SKM-1 treated with dmso at 0.1 percent for 144 hours (cell line): ENCODE measurements around the gene KDM1B.
"Not testable (repeated sequence)": the region's sequence is repeated elsewhere in the genome, so short reads cannot be mapped to it uniquely, and the experiment has no call there.

Experiments used
- DNase-seq: peaks from one replicate; lab custom pipeline; 2025; ENCODE audit not compliant: unreplicated experiment; lab: John Stamatoyannopoulos, UW

KDM1B gene

GRCh38 chr6:18186540-18187250, 31.5 kb downstream of the KDM1B start:
- DNase-seq, result no peak

- no peak for DNase-seq
Measured at GRCh38 chr6:18187701-18188100, 32.5 kb downstream of the KDM1B start.

- DNase-seq, result no peak
Measured at GRCh38 chr6:18189196-18189595, 34.0 kb downstream of the KDM1B start.

GRCh38 chr6:18192026-18192425, 36.8 kb downstream of the KDM1B start:
- DNase-seq, result no peak

GRCh38 chr6:18203786-18204185, 48.6 kb downstream of the KDM1B start:
- DNase-seq, result no peak

GRCh38 chr6:18204691-18205090, 49.5 kb downstream of the KDM1B start:
- DNase-seq, result no peak

- DNase-seq, result no peak
Measured at GRCh38 chr6:18206591-18206990, 51.4 kb downstream of the KDM1B start.

- DNase-seq, result no peak
Measured at GRCh38 chr6:18207438-18207837, 52.2 kb downstream of the KDM1B start.

- no peak for DNase-seq
Measured at GRCh38 chr6:18207949-18208348, 52.7 kb downstream of the KDM1B start.

- not testable (repeated sequence) for DNase-seq
Measured at GRCh38 chr6:18208778-18209177, 53.6 kb downstream of the KDM1B start.

- DNase-seq, result no peak
Measured at GRCh38 chr6:18209539-18210197, 54.4 kb downstream of the KDM1B start.

GRCh38 chr6:18210707-18211106, 55.5 kb downstream of the KDM1B start:
- no peak for DNase-seq

- DNase-seq, result no peak
Measured at GRCh38 chr6:18211338-18211737, 56.1 kb downstream of the KDM1B start.

- no peak for DNase-seq
Measured at GRCh38 chr6:18212231-18212630, 57.0 kb downstream of the KDM1B start.

- no peak for DNase-seq
Measured at GRCh38 chr6:18213439-18213838, 58.2 kb downstream of the KDM1B start.

- no peak for DNase-seq
Measured at GRCh38 chr6:18214003-18214402, 58.8 kb downstream of the KDM1B start.

- peak; percentile 79 for DNase-seq
Measured at GRCh38 chr6:18215436-18215835, 60.2 kb downstream of the KDM1B start.

GRCh38 chr6:18216411-18216810, 61.2 kb downstream of the KDM1B start:
- no peak for DNase-seq

GRCh38 chr6:18218233-18218632, 63.0 kb downstream of the KDM1B start:
- DNase-seq, result no peak

- no peak for DNase-seq
Measured at GRCh38 chr6:18219591-18219990, 64.4 kb downstream of the KDM1B start.

- DNase-seq, result no peak
Measured at GRCh38 chr6:18221288-18221615, 66.0 kb downstream of the KDM1B start.

GRCh38 chr6:18226451-18227105, 71.4 kb downstream of the KDM1B start:
- DNase-seq, result not testable (repeated sequence)
